Cardiac fibroblast (primary cell): ENCODE results near the gene CNTNAP2.
"Not testable (repeated sequence)": the region's sequence is repeated elsewhere in the genome, so short reads cannot be mapped to it uniquely, and the experiment has no call there.

Experiments used
- DNase-seq, 2 donors: peaks; one replicate each; pipeline versions ENCODE4 v3.0.0 to v3.0.0-alpha.2; 2010; ENCODE audit warnings: low read depth in 2 of 2
- H3K4me3 ChIP-seq, 2 donors: replicated peaks in 1 of 2; 1 replicate in 1 of 2; 2 replicates in 1 of 2; pipeline ENCODE4 v1.5.1; 2011; ENCODE audit warnings: low read depth in 2 of 2, low read length in 2 of 2, mild to moderate bottlenecking in 2 of 2, moderate library complexity in 1 of 2
- CTCF ChIP-seq: IDR thresholded peaks from one replicate; pipeline ENCODE4 v1.5.1; 2011; ENCODE audit warnings: low read depth, mild to moderate bottlenecking, low read length, inconsistent platforms

The CNTNAP2 gene

GRCh38 chr7:147593271-147594057 lies 1476.9 kb downstream of the CNTNAP2 start:
- no peak overlapping the region for H3K4me3 ChIP-seq
- TF ChIP-seq CTCF: no peak
- DNase-seq: no peak

- TF ChIP-seq CTCF: no peak
- no peak overlapping the region for H3K4me3 ChIP-seq
- no peak for DNase-seq
Observed at GRCh38 chr7:147595042-147595441, 1478.4 kb downstream of the CNTNAP2 start.

GRCh38 chr7:147598687-147599086 lies 1482.1 kb downstream of the CNTNAP2 start:
- not testable (repeated sequence) for H3K4me3 ChIP-seq, DNase-seq
- peak; percentile 9 for TF ChIP-seq CTCF

- no peak for DNase-seq
- TF ChIP-seq CTCF: no peak
- no peak overlapping the region for H3K4me3 ChIP-seq
Observed at GRCh38 chr7:147605323-147605722, 1488.7 kb downstream of the CNTNAP2 start.

- no peak for TF ChIP-seq CTCF
- H3K4me3 ChIP-seq: no peak overlapping the region
- no peak for DNase-seq
Observed at GRCh38 chr7:147607157-147607800, 1490.7 kb downstream of the CNTNAP2 start.

GRCh38 chr7:147611431-147611830 lies 1494.8 kb downstream of the CNTNAP2 start:
- no peak for DNase-seq
- H3K4me3 ChIP-seq: no peak overlapping the region
- no peak for TF ChIP-seq CTCF
